ENCODE data around the gene SMIM22. TPM values are rescaled to one million over a fixed set of nuclear protein-coding genes. Genes with fewer than 3 reads are reported as not detected.

SMIM22 gene
- total RNA-seq, 1 experiment from 2014 or later: not detected

DNA sequence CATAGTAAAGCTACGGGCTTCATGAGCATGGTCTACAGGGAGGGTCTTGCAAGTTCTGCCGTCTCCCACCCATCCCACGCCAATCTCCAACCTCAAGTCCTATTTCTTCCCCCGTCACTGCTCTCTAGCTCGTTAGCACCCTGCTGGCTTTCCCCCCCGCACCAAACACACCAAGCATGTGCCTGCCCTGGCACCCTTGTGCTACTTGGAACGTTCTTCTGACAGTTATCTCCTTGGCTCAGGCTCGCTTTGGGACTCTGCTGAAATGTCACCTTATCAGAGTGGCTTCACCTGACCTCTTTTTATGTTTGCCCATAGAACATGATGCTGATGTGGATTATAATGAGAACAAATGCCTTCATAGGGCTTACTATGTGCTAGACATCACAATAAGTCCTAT is 30.0 kb downstream of the SMIM22 start:
- Mint-ChIP-seq H3K4me3 (ENCODE audit: unreplicated experiment) (no peak overlapping the region), H3K36me3 (ENCODE audit: insufficient read depth, unreplicated experiment) (peaks cover 49% of the 10 kb centered on the region), H3K27ac (ENCODE audit: unreplicated experiment) (no peak overlapping the region), H3K27me3 (ENCODE audit: insufficient read depth, unreplicated experiment) (no peaks in the 10 kb centered on the region), H3K9me3 (ENCODE audit: unreplicated experiment) (no peaks in the 10 kb centered on the region), H3K4me1 (ENCODE audit: low read depth, unreplicated experiment) (no peaks in the 10 kb centered on the region)
- Histone ChIP-seq H3K27me3 (replicated peaks; ENCODE audit: control insufficient read depth, insufficient read depth, low read length) (no peaks in the 10 kb centered on the region), H3K4me3 (ENCODE audit: low read depth, low read length) (no peak overlapping the region), H3K36me3 (ENCODE audit: control insufficient read depth, insufficient read depth, low read length) (peaks cover 4% of the 10 kb centered on the region; the same call in 1 of the 2 replicates), H3K9me3 (no peaks in the 10 kb centered on the region), H3K4me1 (no peaks in the 10 kb centered on the region)
- TF ChIP-seq, protein P1, sequence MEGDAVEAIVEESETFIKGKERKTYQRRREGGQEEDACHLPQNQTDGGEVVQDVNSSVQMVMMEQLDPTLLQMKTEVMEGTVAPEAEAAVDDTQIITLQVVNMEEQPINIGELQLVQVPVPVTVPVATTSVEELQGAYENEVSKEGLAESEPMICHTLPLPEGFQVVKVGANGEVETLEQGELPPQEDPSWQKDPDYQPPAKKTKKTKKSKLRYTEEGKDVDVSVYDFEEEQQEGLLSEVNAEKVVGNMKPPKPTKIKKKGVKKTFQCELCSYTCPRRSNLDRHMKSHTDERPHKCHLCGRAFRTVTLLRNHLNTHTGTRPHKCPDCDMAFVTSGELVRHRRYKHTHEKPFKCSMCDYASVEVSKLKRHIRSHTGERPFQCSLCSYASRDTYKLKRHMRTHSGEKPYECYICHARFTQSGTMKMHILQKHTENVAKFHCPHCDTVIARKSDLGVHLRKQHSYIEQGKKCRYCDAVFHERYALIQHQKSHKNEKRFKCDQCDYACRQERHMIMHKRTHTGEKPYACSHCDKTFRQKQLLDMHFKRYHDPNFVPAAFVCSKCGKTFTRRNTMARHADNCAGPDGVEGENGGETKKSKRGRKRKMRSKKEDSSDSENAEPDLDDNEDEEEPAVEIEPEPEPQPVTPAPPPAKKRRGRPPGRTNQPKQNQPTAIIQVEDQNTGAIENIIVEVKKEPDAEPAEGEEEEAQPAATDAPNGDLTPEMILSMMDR (IDR thresholded peaks at IDR 0.05; ENCODE audit: insufficient read depth in 1 of 2, low read depth in 1 of 2, low read length in 1 of 2, severe bottlenecking in 1 of 2, unreplicated experiment in 1 of 2): no peak
- no TSS peak for BruUV-seq (replicated peaks)
- POLR2A ChIA-PET: no interaction called here
- CTCF ChIA-PET: no interaction called here
- intact Hi-C loops (cut with micrococcal nuclease; ENCODE audit: unreplicated experiment): no loop called here
- no peak for DNase-seq

DNA sequence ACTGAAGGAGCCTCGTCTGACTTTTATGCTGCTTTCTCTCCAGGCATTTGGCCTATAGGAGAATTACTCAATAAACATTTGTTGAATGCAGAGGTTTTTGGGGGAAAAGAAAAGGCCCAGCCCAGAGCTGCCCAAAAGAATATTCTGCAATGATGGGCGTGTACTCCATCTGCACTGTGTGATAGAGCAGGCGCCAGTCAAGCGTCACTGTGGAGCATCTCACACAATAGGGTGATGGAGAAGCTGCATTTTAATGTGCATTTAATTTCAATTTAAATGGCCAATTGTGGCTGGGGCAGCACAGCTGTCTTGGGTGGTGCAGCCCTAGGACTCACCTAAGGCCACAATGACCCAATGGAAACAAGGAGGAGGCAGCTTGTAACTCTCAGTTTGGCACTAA is 31.4 kb downstream of the SMIM22 start:
- CTCF ChIA-PET: interaction anchor here (0.6 kb wide), 1 partner anchor 280 kb away, joined by 3 read pairs; no protein-coding TSS in a partner anchor
- Histone ChIP-seq H3K27me3 (replicated peaks; ENCODE audit: control insufficient read depth, insufficient read depth, low read length) (no peaks in the 10 kb centered on the region), H3K4me3 (ENCODE audit: low read depth, low read length) (no peak overlapping the region), H3K4me1 (no peaks in the 10 kb centered on the region), H3K36me3 (ENCODE audit: control insufficient read depth, insufficient read depth, low read length) (peaks cover 4% of the 10 kb centered on the region; the same call in 1 of the 2 replicates), H3K9me3 (no peaks in the 10 kb centered on the region)
- no TSS peak for BruUV-seq (replicated peaks)
- Mint-ChIP-seq H3K36me3 (ENCODE audit: insufficient read depth, unreplicated experiment) (peaks cover 60% of the 10 kb centered on the region), H3K9me3 (ENCODE audit: unreplicated experiment) (no peaks in the 10 kb centered on the region), H3K27me3 (ENCODE audit: insufficient read depth, unreplicated experiment) (no peaks in the 10 kb centered on the region), H3K4me3 (ENCODE audit: unreplicated experiment) (no peak overlapping the region), H3K4me1 (ENCODE audit: low read depth, unreplicated experiment) (no peaks in the 10 kb centered on the region), H3K27ac (ENCODE audit: unreplicated experiment) (no peak overlapping the region)
- intact Hi-C loops (cut with micrococcal nuclease; ENCODE audit: unreplicated experiment): no loop called here
- POLR2A ChIA-PET: no interaction called here
- no peak for DNase-seq
- TF ChIP-seq, protein P1 (IDR thresholded peaks at IDR 0.05; ENCODE audit: insufficient read depth in 1 of 2, low read depth in 1 of 2, low read length in 1 of 2, severe bottlenecking in 1 of 2, unreplicated experiment in 1 of 2): no peak

DNA sequence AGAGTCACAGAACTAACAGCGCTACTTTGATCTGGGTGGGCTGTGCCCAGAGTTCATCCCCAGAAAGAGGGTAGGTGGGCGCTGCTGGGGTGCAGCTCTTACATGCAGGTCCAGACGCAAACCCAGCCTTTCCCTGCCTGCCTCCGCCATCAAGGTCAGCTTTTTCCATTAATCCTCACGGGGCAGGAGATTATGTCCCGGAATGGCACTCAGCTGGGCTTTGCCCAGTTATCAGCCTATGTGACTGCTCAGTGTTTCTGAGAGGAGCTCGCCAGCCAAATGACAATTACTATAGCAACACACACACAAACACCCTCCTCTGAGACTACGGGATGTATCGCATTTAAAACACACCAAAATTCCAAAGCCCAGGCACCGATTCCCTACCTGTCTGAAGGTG is 31.8 kb downstream of the SMIM22 start:
- POLR2A ChIA-PET: no interaction called here
- CTCF ChIA-PET: interaction anchor here (0.6 kb wide), 1 partner anchor 281 kb away, joined by 3 read pairs; no protein-coding TSS in a partner anchor
- H3K9me3 Mint-ChIP-seq (ENCODE audit: unreplicated experiment): no peaks in the 10 kb centered on the region
- H3K36me3 Mint-ChIP-seq (ENCODE audit: insufficient read depth, unreplicated experiment): peaks cover 60% of the 10 kb centered on the region
- H3K4me3 Mint-ChIP-seq (ENCODE audit: unreplicated experiment): no peak overlapping the region
- Histone ChIP-seq H3K36me3 (ENCODE audit: control insufficient read depth, insufficient read depth, low read length) (peaks cover 4% of the 10 kb centered on the region; the same call in 1 of the 2 replicates), H3K4me3 (ENCODE audit: low read depth, low read length) (no peak overlapping the region), H3K27me3 (replicated peaks; ENCODE audit: control insufficient read depth, insufficient read depth, low read length) (no peaks in the 10 kb centered on the region), H3K9me3 (no peaks in the 10 kb centered on the region), H3K4me1 (no peaks in the 10 kb centered on the region)
- DNase-seq: no peak
- intact Hi-C loops (cut with micrococcal nuclease; ENCODE audit: unreplicated experiment): no loop called here
- no peak overlapping the region for H3K27ac Mint-ChIP-seq (ENCODE audit: unreplicated experiment)
- TF ChIP-seq, protein P1 (IDR thresholded peaks at IDR 0.05; ENCODE audit: insufficient read depth in 1 of 2, low read depth in 1 of 2, low read length in 1 of 2, severe bottlenecking in 1 of 2, unreplicated experiment in 1 of 2): no peak
- no TSS peak for BruUV-seq (replicated peaks)
- H3K27me3 Mint-ChIP-seq (ENCODE audit: insufficient read depth, unreplicated experiment): no peaks in the 10 kb centered on the region
- no peaks in the 10 kb centered on the region for H3K4me1 Mint-ChIP-seq (ENCODE audit: low read depth, unreplicated experiment)

Measured in Caco-2 (cell line).